Stimulated activated CD8-positive, alpha-beta memory T cell treated with anti-CD3 and anti-CD28 coated beads, Interleukin-2, amount 100 ng/mL, for 1 hour (primary cell): ENCODE data around the gene NUCKS1.
A peak's percentile ranks its signal among the peaks of the same experiment; 100 is the strongest.

ENCODE experiments used
- DNase-seq, 2 donors: peaks; one replicate each; pipeline ENCODE4 v3.0.0-alpha.2; 2020; ENCODE audit warnings: low read depth in 2 of 2

NUCKS1 gene

GRCh38 chr1:205701420-205701819 is 48.6 kb downstream of the NUCKS1 start:
- no peak for DNase-seq

DNA sequence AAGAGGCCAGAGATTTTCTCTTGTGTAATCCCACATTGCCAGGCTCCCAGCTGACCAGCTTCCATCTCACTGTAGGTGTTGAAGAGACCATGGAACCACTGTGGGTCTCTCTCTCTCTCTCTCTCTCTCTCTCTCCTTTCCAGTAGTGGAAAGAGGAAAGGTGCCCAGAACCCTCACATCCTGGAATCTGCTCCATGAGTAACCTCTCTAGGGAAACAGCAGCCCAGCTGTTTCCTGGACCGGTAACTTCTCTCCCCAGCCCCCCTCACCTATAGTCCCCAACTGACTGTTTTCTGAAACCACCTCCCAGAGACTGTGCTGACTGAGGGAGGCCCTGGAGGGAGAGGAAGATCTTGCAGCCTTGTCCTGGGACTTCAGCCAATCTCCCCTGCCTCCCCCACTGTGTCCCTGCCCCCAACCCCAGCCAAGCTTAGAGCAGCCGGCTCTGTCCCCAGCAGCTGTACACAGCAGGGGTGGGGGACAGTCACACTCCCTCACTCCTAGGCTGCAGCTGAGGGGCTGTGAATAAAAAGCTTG is 49.0 kb downstream of the NUCKS1 start:
- DNase-seq, result no peak

DNA sequence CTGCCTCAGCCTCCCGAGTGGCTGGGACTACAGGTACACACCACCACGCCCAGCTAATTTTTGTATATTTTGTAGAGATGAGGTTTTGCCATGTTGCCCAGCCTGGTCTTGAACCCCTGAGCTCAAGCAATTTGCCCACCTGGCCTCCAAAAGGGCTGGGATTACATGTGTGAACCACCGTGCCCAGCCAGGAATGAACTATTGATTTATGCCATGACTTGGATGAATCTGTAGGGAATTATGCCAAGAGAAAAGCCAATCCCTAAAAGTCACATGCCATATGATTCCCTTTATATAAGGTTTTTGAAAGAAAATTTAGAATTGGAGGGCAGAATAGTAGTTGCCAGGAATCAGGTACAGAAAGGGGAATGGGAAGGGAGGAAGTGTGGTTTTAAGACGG is 50.6 kb downstream of the NUCKS1 start:
- no peak for DNase-seq

GRCh38 chr1:205698921-205699320 is 51.1 kb downstream of the NUCKS1 start:
- no peak for DNase-seq

- DNase-seq, result no peak
These were observed 56.5 kb downstream of the NUCKS1 start for GRCh38 chr1:205693421-205693991.

DNA sequence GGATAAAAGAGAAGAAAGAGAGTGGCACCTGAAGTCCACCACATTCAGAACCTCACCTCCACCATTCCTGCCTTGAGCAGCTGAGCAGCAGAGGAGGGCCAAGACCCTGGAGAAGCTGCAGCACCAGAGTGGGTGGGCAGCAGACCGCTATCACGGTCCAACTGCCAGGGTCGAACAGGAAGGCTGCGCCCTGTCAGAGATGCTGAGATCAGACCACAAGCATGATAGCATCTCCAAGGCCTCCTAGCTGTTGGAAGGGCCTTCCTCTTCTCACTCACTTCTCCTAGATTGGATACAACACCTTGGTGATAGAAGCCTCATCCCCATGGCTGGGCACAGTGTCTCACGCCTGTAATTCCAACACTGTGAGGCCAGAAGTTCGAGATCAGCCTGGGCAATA is 57.6 kb downstream of the NUCKS1 start:
- no peak for DNase-seq

DNA sequence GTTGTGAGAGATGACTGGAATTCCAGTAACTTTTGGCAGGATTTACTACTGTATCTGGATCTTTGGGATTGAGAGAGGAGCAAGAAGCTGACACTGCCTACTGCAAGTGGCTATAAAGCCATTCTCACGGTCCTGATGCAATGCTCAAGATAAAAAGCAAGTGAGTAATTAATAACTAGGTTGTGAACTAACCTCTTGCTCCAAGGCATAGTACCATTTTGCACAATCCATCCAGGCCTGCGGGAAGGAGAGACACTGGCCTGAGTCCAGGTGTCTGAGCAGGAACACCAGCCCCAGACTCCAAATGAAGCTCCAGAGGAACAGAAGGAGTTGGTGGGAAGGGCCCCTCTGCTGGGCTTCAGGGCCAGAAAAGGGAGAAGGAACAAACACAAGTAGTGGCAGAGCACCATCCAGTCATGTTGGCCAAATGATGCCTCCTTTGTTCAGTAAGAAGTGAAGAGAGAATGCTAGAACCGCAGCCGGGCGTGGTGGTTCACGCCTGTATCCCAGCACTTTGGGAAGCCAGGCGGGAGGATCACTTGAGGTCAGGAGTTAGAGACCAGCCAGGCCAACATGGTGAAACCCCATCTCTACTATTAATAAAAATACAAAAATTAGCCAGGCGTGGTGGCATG is 59.7 kb downstream of the NUCKS1 start:
- no peak for DNase-seq

DNA sequence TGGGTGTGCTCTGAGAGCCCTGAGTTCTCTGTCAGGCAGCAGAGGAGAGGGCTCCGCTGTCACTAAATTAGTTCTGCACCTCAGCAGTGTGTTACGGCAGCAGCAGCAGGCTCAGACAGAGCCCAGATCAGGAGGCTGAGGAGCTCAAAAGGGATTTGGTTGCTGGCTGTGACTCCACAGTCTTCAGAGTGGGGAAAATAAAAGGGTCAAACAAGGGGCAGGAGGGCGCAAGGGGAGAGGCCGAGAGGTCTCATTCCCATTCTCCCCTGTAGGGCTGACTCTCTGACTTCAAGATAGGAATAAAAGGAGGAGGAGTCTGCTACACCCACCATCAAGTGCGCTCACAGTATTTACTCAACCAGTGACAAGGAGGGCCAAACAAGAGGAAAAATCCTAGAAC is 60.5 kb downstream of the NUCKS1 start:
- no peak for DNase-seq

GRCh38 chr1:205688171-205689080 is 61.6 kb downstream of the NUCKS1 start:
- no peak for DNase-seq

DNA sequence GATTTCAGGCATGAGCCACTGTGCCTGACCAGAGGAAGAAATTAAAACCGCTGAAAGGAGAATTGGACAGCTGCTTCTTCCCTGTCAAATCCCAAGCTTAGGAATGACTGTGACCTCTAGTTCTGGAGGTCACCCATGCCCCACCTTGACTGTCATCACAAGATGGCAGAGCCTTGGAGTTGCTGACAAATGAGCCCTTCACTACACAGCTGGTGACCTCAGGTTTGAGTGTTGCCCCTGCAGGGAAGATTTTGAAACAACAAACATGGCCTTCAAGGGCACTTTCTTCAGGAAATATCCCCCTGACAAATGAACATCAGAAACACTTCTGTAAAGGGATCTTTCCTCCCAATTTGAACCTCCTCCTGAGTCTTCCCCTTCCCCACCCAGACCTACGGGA is 62.7 kb downstream of the NUCKS1 start:
- no peak for DNase-seq

DNA sequence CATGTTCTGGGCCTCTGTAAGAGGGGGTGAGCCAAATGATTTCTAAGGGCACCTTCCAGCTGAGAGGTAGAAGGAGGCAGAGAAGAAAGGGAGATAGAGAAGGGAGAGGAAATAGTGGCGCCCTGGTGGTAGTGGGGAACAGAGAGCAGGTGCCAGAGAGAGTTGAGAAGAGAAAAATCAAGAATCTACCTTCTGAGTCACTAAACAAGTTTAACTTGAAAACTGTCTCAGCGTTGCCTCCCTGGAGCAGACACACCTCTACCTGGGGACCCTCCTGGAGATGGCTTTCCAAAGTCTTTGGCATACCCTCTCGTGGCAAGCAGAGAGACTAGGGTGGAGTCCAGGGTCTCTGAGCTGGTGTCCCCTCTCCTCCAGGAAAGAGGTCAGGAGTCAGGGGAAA is 68.6 kb downstream of the NUCKS1 start:
- DNase-seq, result no peak

- DNase-seq, result peak in 1 of 2 donors; percentile 16
These were observed 69.7 kb downstream of the NUCKS1 start, which contains the start of gene SLC45A3 for GRCh38 chr1:205680073-205680851. Gene SLC45A3 (minus strand): TSS chr1:205680509. CDS start chr1:205664656, 15,853 bp downstream.

DNA sequence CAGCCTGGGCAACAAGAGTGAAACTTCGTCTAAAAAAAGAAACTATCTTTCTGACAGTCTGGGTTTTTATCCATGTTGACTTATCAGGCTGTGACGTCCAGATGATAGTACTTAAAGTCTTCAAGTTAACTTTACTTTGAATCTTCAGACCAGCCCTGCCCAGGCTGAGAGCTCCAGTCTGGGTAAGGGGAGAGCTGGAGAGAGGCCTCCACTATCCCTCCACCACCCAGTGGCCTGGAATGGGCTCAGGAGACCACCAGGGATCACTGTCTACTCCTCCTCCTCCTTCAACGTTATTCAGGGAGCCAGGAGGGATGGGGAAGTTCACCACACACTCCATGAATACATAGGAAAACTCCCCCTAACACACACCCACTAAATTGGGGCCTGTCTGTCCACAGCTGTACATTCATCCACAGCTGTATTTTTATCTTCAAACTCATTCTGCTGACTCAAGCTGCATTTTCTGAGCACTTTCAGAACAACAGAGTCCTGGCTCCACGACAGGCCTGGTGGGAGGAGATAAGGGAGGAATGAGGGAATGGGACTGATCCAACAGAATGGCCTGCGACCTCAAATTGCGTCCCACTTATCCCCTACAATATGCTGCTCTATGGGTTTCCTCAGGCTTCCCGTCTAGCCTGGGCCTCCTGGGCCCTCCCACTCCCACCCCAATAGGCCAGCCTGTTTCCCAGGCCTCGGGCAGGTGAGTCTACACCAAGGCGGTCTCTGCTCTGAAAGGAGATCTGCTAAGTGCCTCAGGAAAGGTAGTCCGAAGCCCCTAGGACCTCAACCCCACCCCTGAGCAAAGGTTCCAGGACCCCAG is 71.5 kb downstream of the NUCKS1 start:
- no peak for DNase-seq

DNA sequence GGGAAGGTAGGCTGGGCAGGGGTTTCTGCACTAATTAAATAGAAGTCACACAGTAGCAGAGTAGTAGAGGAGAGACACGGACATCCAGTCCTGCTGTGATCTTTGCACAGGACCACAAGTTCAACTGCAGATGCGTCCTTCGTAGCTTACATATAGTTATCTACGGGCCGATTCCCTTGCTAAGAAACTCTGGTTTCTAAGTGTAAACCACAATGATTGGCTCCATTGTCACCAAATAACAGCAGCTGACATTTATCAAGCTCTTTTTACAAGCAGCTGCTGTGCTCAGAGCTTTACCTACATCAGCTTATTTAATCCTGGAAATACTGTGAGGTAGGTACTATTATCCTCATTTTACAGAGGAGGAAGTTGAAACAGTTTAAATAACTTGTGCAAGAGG is 72.8 kb downstream of the NUCKS1 start:
- no peak for DNase-seq

GRCh38 chr1:205676597-205676996 is 73.4 kb downstream of the NUCKS1 start:
- no peak for DNase-seq

DNA sequence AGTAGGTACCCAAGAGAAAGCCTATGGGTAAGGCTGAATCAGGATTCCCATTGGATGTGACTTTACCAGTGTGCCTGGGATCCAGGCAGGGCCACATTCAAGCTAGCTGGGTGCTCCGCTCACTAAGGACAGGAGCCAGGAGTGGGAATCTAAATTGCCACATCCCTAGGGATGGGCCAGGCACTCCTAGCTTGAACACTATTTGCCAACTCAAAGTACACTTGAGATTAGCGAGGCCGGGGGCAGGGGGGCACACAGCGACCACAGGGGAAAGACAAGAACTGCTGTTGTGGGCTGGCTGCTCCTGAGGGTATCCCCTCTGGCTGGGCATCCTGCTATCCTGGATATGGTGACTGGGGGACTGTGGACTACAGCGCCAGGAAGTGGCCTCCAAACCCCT is 74.0 kb downstream of the NUCKS1 start:
- no peak for DNase-seq

GRCh38 chr1:205675247-205675646 is 74.7 kb downstream of the NUCKS1 start:
- no peak for DNase-seq

DNA sequence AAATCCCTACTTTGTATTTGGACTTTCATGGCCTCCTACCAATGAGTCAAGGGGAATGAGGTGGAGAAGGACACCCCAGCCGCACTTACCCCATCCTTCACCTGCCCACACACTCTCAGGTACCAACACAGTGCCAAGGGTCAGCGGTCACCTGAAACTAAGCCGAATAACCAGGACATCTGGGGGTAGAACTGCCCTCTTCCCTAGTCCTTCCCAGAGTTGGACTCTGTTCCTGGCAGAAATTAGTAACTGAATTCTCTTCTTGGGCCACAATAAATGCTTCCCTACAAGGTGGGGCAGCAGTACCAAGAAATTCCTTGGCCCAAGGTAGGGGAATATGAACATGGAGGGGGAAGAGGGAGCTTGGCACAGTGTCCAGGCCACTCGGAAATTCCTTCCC is 77.0 kb downstream of the NUCKS1 start:
- DNase-seq, result no peak

DNA sequence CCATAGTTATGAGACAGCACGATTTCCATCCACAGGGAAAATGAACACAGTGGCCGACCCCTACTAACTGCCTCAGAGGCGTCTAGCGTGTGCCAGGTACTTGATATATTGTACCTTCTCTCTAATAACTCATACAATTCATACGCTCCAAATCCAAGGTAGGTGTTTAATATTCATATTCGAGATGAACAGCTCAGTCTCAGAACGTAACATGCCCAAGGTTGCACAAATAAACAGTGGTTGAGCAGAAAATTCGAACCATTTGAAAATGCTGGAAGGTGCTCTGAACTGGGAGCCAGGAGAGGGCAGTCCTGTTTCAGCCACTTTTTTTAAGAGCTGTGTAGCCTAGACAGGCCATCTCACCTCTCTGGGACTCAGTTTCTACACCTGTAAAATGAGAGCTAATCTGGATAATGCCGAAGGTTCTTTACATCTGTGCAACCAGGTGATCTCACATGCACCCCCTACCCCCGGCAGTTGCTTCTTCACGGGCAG is 77.5 kb downstream of the NUCKS1 start:
- DNase-seq, result no peak

DNA sequence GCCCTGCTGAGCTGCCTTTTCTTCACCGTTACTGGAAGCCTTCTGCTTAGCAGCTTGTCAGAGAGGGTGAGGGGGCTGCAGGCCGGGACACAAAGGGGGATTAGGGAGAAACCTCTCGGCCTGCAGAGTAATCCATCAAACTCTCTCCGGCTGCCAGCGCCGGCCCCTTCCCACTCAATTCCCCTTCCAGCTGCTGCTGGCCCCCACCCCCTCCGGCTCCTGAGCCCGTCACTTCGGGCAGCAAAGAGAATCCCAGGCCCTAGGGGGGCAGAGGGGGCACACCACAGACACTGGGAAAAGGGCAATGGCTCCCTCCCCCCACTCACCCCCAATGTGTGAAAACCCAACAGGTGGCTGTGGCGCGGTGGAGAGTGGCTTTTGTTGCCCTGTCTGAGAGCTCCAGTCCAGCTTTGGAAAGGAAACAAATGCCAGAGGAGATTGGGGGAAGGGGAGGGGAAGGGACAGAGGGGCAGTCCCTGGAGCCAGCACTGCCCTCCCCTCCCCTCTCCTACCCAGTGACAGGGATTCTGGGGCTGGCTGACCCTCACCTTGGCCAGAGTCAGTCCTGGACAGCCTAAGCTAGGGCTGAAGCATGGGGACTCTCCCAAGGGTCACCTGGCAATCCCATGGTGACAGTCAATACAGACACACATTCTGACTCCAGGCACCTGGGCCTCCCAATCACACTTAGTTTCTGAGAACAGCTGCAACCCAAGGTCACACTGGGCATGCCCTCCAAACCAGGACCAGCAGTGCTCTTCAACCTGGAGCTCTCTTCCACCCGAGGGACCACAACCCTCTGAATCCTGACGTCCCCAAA is 79.2 kb downstream of the NUCKS1 start:
- no peak for DNase-seq
